Measurements from ENCODE around the gene SLC40A1. TPM values are rescaled to one million over a fixed set of nuclear protein-coding genes. Genes with fewer than 3 reads are reported as not detected.

The SLC40A1 gene
- total RNA-seq, 2 experiments from 2014 or later, result 7.4 to 8.2 TPM

- Histone ChIP-seq H3K27me3 (ENCODE audit: control insufficient read depth in 1 of 2, insufficient read depth in 2 of 2, low read length in 2 of 2) (no peaks in the 10 kb centered on the region), H3K27ac (ENCODE audit: low read depth in 1 of 2, low read length in 2 of 2) (no peak overlapping the region), H3K4me1 (ENCODE audit: insufficient read depth, low read length) (no peaks in the 10 kb centered on the region), H3K4me3 (ENCODE audit: low read length) (no peak overlapping the region), H3K9me3 (ENCODE audit: control insufficient read depth in 1 of 2, insufficient read depth in 1 of 2, low read length in 2 of 2) (no peaks in the 10 kb centered on the region), H3K36me3 (ENCODE audit: insufficient read depth, low read length) (no peaks in the 10 kb centered on the region)
- POLR2A ChIA-PET, result no interaction called here
- Mint-ChIP-seq H3K27ac (no peak overlapping the region), H3K4me1 (ENCODE audit: low read depth) (peaks cover 4% of the 10 kb centered on the region), H3K36me3 (ENCODE audit: low read depth) (no peaks in the 10 kb centered on the region), H3K27me3 (no peaks in the 10 kb centered on the region), H3K4me3 (no peak overlapping the region), H3K9me3 (no peaks in the 10 kb centered on the region)
- ATAC-seq (ENCODE audit: poor library complexity) (no peak), DNase-seq (no peak)
- CTCF ChIA-PET, result no interaction called here
- intact Hi-C loops (cut with DNase I, micrococcal nuclease), result no loop called here
- no peak for TF ChIP-seq CTCF (IDR thresholded peaks at IDR 0.05)
Observed at GRCh38 chr2:189609423-189609816, 28.8 kb upstream of the SLC40A1 start.

DNA sequence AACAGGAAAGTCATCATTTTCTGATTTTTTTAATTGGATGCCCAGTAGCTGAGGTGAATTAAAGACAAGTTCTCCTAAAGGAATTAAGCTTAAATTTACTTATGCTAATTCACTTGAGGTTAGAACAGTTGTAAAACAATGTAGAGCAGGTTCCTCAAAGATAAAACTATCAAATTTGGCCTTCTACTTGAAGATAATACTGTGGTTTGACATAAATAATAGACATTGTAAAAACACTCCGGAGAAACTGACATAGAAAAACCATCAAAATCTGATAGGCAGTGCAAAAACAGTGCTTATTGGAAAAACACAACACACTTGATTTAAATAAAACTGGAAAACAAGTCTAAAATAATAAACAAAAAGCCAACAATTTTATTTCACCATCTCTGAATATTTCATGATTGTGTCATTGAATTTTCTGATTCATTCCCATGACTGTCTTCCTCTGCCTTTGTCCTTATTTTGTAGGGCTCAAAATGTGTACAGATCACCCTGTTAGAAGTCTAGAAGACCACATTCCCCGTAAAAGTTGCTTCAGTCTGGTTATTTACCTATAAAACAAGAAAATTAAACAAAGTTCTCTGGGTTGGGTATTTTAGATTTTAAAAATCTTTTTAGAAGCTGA is 28.3 kb upstream of the SLC40A1 start:
- H3K9me3 ChIP-seq (ENCODE audit: control insufficient read depth in 1 of 2, insufficient read depth in 1 of 2, low read length in 2 of 2), result no peaks in the 10 kb centered on the region
- H3K27ac ChIP-seq (ENCODE audit: low read depth in 1 of 2, low read length in 2 of 2), result no peak overlapping the region
- DNase-seq (no peak), ATAC-seq (ENCODE audit: poor library complexity) (no peak)
- ChIA-PET POLR2A (no interaction called here), CTCF (no interaction called here)
- Mint-ChIP-seq H3K36me3 (ENCODE audit: low read depth) (no peaks in the 10 kb centered on the region), H3K9me3 (no peaks in the 10 kb centered on the region), H3K4me1 (ENCODE audit: low read depth) (peaks cover 4% of the 10 kb centered on the region), H3K4me3 (no peak overlapping the region), H3K27me3 (no peaks in the 10 kb centered on the region), H3K27ac (no peak overlapping the region)
- no peaks in the 10 kb centered on the region for H3K4me1 ChIP-seq (ENCODE audit: insufficient read depth, low read length)
- TF ChIP-seq CTCF (IDR thresholded peaks at IDR 0.05), result no peak
- H3K36me3 ChIP-seq (ENCODE audit: insufficient read depth, low read length), result no peaks in the 10 kb centered on the region
- no peak overlapping the region for H3K4me3 ChIP-seq (ENCODE audit: low read length)
- intact Hi-C loops (cut with DNase I, micrococcal nuclease), result no loop called here
- H3K27me3 ChIP-seq (ENCODE audit: control insufficient read depth in 1 of 2, insufficient read depth in 2 of 2, low read length in 2 of 2), result no peaks in the 10 kb centered on the region

- Histone ChIP-seq H3K27me3 (ENCODE audit: control insufficient read depth in 1 of 2, insufficient read depth in 2 of 2, low read length in 2 of 2) (no peaks in the 10 kb centered on the region), H3K9me3 (ENCODE audit: control insufficient read depth in 1 of 2, insufficient read depth in 1 of 2, low read length in 2 of 2) (no peaks in the 10 kb centered on the region), H3K36me3 (ENCODE audit: insufficient read depth, low read length) (no peaks in the 10 kb centered on the region), H3K27ac (ENCODE audit: low read depth in 1 of 2, low read length in 2 of 2) (no peak overlapping the region), H3K4me1 (ENCODE audit: insufficient read depth, low read length) (no peaks in the 10 kb centered on the region), H3K4me3 (ENCODE audit: low read length) (no peak overlapping the region)
- Mint-ChIP-seq H3K9me3 (no peaks in the 10 kb centered on the region), H3K27me3 (no peaks in the 10 kb centered on the region), H3K4me3 (no peak overlapping the region), H3K4me1 (ENCODE audit: low read depth) (peaks cover 2% of the 10 kb centered on the region), H3K27ac (no peak overlapping the region), H3K36me3 (ENCODE audit: low read depth) (no peaks in the 10 kb centered on the region)
- CTCF ChIA-PET, result no interaction called here
- TF ChIP-seq CTCF (IDR thresholded peaks at IDR 0.05), result no peak
- ATAC-seq (ENCODE audit: poor library complexity) (no peak), DNase-seq (no peak)
- POLR2A ChIA-PET, result no interaction called here
- intact Hi-C loops (cut with DNase I, micrococcal nuclease), result no loop called here
Observed at GRCh38 chr2:189608170-189608569, 27.6 kb upstream of the SLC40A1 start.

All from CD4-positive, alpha-beta T cell (primary cell).